Neural cell (in vitro differentiated cells): Measurements from ENCODE around the gene TMEM117. TPM values are rescaled to one million over a fixed set of nuclear protein-coding genes. Genes with fewer than 3 reads are reported as not detected.

Experiments used
- H2AFZ ChIP-seq: fragments of 200-600, 300-800 bp; sonication (generic), shearing (Covaris generic); 2 replicates; pipeline ENCODE4 v1.6.0; 2014; ENCODE audit warnings: low read depth, mild to moderate bottlenecking, antibody characterized with exemption, low read length, moderate library complexity
- H3F3A ChIP-seq: fragments of 200-600 bp; shearing (Covaris generic); 2 replicates; pipeline ENCODE4 v1.6.1; 2016; ENCODE audit warnings: mild to moderate bottlenecking, moderate library complexity, mixed read lengths, antibody characterized with exemption, low read length; ENCODE audit not compliant: insufficient read depth, poor library complexity, severe bottlenecking
- H3K27ac ChIP-seq: fragments of 200-600, 300-800 bp; sonication (generic), shearing (Covaris generic); 2 replicates; pipeline ENCODE4 v1.5.1; 2014; ENCODE audit warnings: mild to moderate bottlenecking, low read length, moderate library complexity
- H3K27me3 ChIP-seq: fragments of 300-800, 200-600 bp; sonication (generic), shearing (Covaris generic); 2 replicates; pipeline ENCODE4 v1.6.0; 2014; ENCODE audit warnings: mild to moderate bottlenecking, low read depth, low read length, moderate library complexity; ENCODE audit not compliant: insufficient read depth
- H3K36me3 ChIP-seq: fragments of 300-800, 200-600 bp; sonication (generic), shearing (Covaris generic); 2 replicates; pipeline ENCODE4 v1.5.1; 2014; ENCODE audit warnings: mild to moderate bottlenecking, antibody characterized with exemption, low read length, moderate library complexity; ENCODE audit not compliant: insufficient read depth
- H3K4me2 ChIP-seq: fragments of 300-800, 200-600 bp; sonication (generic), shearing (Covaris generic); 2 replicates; pipeline ENCODE4 v1.6.0; 2014; ENCODE audit warnings: mild to moderate bottlenecking, low read length
- H3K4me3 ChIP-seq: fragments of 300-800, 200-600 bp; sonication (generic), shearing (Covaris generic); 2 replicates; pipeline ENCODE4 v1.5.1; 2014; ENCODE audit warnings: mild to moderate bottlenecking, low read length, moderate library complexity
- H3K79me2 ChIP-seq: fragments of 200-600 bp; shearing (Covaris generic); replicated peaks from 2 replicates; pipeline ENCODE4 v1.6.0; 2014; ENCODE audit warnings: mild to moderate bottlenecking, low read length, moderate library complexity; ENCODE audit not compliant: insufficient read depth
- H3K9ac ChIP-seq: fragments of 300-800, 200-600 bp; sonication (generic), shearing (Covaris generic); 2 replicates; pipeline ENCODE4 v1.6.1; 2016; ENCODE audit warnings: mild to moderate bottlenecking, low read length, mixed read lengths
- H3K9me2 ChIP-seq: fragments of 200-600 bp; shearing (Covaris generic); 2 replicates; pipeline ENCODE4 v1.6.1; 2016; ENCODE audit warnings: mild to moderate bottlenecking, low read length, mixed read lengths; ENCODE audit not compliant: insufficient read depth
- H3K9me3 ChIP-seq: fragments of 200-600, 300-800 bp; sonication (generic), shearing (Covaris generic); 2 replicates; pipeline ENCODE4 v1.6.1; 2016; ENCODE audit warnings: mild to moderate bottlenecking, mixed run types, low read length, moderate library complexity, mixed read lengths
- H4K20me1 ChIP-seq: fragments of 200-600 bp; shearing (Covaris generic); 2 replicates; pipeline ENCODE4 v1.6.1; 2016; ENCODE audit warnings: mild to moderate bottlenecking, mixed run types; ENCODE audit not compliant: insufficient read depth
- EP300 ChIP-seq: fragments of 450-650 bp; conservative IDR thresholded peaks from 2 replicates; pipeline ENCODE4 v1.6.1; 2014; ENCODE audit warnings: antibody characterized with exemption, mild to moderate bottlenecking, moderate library complexity; ENCODE audit not compliant: poor library complexity, severe bottlenecking
- EZH2 ChIP-seq: fragments of 200-600, 300-800 bp; shearing (Covaris generic), sonication (generic); IDR thresholded peaks from 2 replicates; pipeline ENCODE4 v1.6.1; 2014; ENCODE audit warnings: antibody characterized with exemption, low read length, borderline replicate concordance, mild to moderate bottlenecking; ENCODE audit not compliant: insufficient read depth, poor library complexity, severe bottlenecking
- MXI1 ChIP-seq: fragments of 450-650 bp; conservative IDR thresholded peaks from 2 replicates; pipeline ENCODE4 v1.6.1; 2014; ENCODE audit warnings: antibody characterized with exemption, mild to moderate bottlenecking; ENCODE audit not compliant: poor library complexity, severe bottlenecking
- POLR2AphosphoS5 ChIP-seq: IDR thresholded peaks from 2 replicates; pipeline ENCODE4 v1.6.1; 2012
- RAD21 ChIP-seq: fragments of 450-650 bp; conservative IDR thresholded peaks from 2 replicates; pipeline ENCODE4 v1.6.1; 2014; ENCODE audit warnings: antibody characterized with exemption, mild to moderate bottlenecking, moderate library complexity
- SMC3 ChIP-seq: fragments of 450-650 bp; conservative IDR thresholded peaks from 2 replicates; pipeline ENCODE4 v1.6.1; 2014; ENCODE audit warnings: antibody characterized with exemption, mild to moderate bottlenecking, moderate library complexity; ENCODE audit not compliant: poor library complexity
- TAF1 ChIP-seq: IDR thresholded peaks from 2 replicates; pipeline ENCODE4 v1.6.1; 2012; ENCODE audit warnings: low read depth
- polyA plus RNA-seq: library from polyadenylated mRNA; depleted of rRNA; stranded (reverse); fragments of >200 nt; gene quantifications from 2 replicates; pipeline ENCODE4 v1.2.3, GENCODE V29; 2014
- TF ChIP-seq, protein P1 (sequence below): IDR thresholded peaks from 2 replicates; pipeline ENCODE4 v1.6.1; 2012; ENCODE audit warnings: borderline replicate concordance
- TF ChIP-seq, protein P2 (sequence below): fragments of 450-650 bp; IDR thresholded peaks from 2 replicates; pipeline ENCODE4 v1.5.1; 2014; ENCODE audit warnings: antibody characterized with exemption, mild to moderate bottlenecking, moderate library complexity; ENCODE audit not compliant: poor library complexity, severe bottlenecking

Gene TMEM117
- polyA plus RNA-seq, 1 donor from 2014 or later = 5.3 TPM

DNA sequence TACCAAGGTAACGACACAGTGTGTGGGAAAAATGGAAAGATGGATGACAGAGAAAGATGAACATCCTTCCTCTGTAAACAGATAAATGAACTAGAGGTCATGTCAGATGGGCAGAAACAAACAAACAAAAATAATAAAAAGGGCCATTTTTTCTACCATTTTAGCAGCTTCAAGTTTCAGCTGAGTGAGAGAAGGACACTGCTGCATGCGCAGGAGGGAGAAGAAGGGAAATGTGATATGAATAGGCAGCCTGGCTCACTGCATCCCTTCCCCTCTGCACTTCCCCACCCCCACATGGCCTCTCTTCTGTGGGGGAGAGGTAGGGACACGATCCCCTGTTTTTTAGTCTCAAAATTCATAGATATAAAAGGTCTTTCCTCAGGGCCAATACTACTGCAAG lies 548.3 kb downstream of the TMEM117 start:
- Histone ChIP-seq H2AFZ (no peak overlapping the region), H3K4me3 (no peak overlapping the region), H3F3A (no peaks in the 10 kb centered on the region), H4K20me1 (no peaks in the 10 kb centered on the region), H3K4me2 (no peak overlapping the region), H3K9me2 (no peaks in the 10 kb centered on the region), H3K27ac (no peak overlapping the region), H3K36me3 (no peaks in the 10 kb centered on the region), H3K9ac (no peak overlapping the region), H3K79me2 (no peaks in the 10 kb centered on the region), H3K27me3 (no peaks in the 10 kb centered on the region), H3K9me3 (no peaks in the 10 kb centered on the region)
- TF ChIP-seq RAD21 = no peak
- TF ChIP-seq EZH2 = no peak
- no peak for TF ChIP-seq MXI1
- no peak for TF ChIP-seq TAF1
- TF ChIP-seq, protein P1, sequence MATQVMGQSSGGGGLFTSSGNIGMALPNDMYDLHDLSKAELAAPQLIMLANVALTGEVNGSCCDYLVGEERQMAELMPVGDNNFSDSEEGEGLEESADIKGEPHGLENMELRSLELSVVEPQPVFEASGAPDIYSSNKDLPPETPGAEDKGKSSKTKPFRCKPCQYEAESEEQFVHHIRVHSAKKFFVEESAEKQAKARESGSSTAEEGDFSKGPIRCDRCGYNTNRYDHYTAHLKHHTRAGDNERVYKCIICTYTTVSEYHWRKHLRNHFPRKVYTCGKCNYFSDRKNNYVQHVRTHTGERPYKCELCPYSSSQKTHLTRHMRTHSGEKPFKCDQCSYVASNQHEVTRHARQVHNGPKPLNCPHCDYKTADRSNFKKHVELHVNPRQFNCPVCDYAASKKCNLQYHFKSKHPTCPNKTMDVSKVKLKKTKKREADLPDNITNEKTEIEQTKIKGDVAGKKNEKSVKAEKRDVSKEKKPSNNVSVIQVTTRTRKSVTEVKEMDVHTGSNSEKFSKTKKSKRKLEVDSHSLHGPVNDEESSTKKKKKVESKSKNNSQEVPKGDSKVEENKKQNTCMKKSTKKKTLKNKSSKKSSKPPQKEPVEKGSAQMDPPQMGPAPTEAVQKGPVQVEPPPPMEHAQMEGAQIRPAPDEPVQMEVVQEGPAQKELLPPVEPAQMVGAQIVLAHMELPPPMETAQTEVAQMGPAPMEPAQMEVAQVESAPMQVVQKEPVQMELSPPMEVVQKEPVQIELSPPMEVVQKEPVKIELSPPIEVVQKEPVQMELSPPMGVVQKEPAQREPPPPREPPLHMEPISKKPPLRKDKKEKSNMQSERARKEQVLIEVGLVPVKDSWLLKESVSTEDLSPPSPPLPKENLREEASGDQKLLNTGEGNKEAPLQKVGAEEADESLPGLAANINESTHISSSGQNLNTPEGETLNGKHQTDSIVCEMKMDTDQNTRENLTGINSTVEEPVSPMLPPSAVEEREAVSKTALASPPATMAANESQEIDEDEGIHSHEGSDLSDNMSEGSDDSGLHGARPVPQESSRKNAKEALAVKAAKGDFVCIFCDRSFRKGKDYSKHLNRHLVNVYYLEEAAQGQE = no peak
- no peak for TF ChIP-seq SMC3
- no peak for TF ChIP-seq EP300
- TF ChIP-seq, protein P2, sequence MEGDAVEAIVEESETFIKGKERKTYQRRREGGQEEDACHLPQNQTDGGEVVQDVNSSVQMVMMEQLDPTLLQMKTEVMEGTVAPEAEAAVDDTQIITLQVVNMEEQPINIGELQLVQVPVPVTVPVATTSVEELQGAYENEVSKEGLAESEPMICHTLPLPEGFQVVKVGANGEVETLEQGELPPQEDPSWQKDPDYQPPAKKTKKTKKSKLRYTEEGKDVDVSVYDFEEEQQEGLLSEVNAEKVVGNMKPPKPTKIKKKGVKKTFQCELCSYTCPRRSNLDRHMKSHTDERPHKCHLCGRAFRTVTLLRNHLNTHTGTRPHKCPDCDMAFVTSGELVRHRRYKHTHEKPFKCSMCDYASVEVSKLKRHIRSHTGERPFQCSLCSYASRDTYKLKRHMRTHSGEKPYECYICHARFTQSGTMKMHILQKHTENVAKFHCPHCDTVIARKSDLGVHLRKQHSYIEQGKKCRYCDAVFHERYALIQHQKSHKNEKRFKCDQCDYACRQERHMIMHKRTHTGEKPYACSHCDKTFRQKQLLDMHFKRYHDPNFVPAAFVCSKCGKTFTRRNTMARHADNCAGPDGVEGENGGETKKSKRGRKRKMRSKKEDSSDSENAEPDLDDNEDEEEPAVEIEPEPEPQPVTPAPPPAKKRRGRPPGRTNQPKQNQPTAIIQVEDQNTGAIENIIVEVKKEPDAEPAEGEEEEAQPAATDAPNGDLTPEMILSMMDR = no peak
- no peak for TF ChIP-seq POLR2AphosphoS5

DNA sequence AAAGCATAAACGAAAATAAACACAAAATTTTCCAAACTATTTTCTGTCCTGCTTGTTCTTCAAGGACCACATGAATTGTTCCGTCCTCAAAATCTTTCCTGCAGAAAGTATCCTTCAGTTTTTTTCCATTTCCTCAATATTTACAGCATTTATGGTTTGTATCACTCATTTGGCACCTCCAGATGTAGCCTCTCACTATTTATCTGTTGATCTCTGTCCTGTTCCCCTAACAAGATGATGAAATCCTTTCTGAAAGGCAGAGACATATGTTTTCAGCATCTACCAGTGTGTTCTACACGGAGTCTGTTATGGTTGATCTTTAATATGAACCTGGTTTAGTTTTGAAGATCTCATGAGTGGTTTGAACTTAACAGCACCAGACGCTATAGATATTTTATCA lies 550.1 kb downstream of the TMEM117 start:
- Histone ChIP-seq H3K36me3 (no peaks in the 10 kb centered on the region), H3K4me3 (no peak overlapping the region), H3K79me2 (no peaks in the 10 kb centered on the region), H3K9me3 (no peaks in the 10 kb centered on the region), H3K9ac (no peak overlapping the region), H2AFZ (no peak overlapping the region), H3K9me2 (no peaks in the 10 kb centered on the region), H3K4me2 (no peak overlapping the region), H4K20me1 (no peaks in the 10 kb centered on the region), H3F3A (no peaks in the 10 kb centered on the region), H3K27me3 (no peaks in the 10 kb centered on the region), H3K27ac (no peak overlapping the region)
- no peak for TF ChIP-seq TAF1
- TF ChIP-seq EZH2 = no peak
- no peak for TF ChIP-seq SMC3
- no peak for TF ChIP-seq RAD21
- TF ChIP-seq, protein P1 = no peak
- no peak for TF ChIP-seq POLR2AphosphoS5
- no peak for TF ChIP-seq EP300
- TF ChIP-seq MXI1 = no peak
- TF ChIP-seq, protein P2 = no peak
